ENCODE measurements around the gene ZHX3. TPM values are rescaled to one million over a fixed set of nuclear protein-coding genes. Genes with fewer than 3 reads are reported as not detected.

ZHX3 gene
- polyA plus RNA-seq, 4 donors: 19.8 to 28.1 (median 21.9) TPM

- DNase-seq (ENCODE audit: low read depth in 4 of 4, low spot score in 2 of 4): no peak
Observed at GRCh38 chr20:41203660-41204059, 113.9 kb downstream of the ZHX3 start.

GRCh38 chr20:41202426-41202825, 115.1 kb downstream of the ZHX3 start:
- no peak for DNase-seq (ENCODE audit: low read depth in 4 of 4, low spot score in 2 of 4)

- DNase-seq (ENCODE audit: low read depth in 4 of 4, low spot score in 2 of 4): no peak
Observed at GRCh38 chr20:41201760-41202159, 115.8 kb downstream of the ZHX3 start.

- DNase-seq (ENCODE audit: low read depth in 4 of 4, low spot score in 2 of 4): no peak
Observed at GRCh38 chr20:41200446-41201202, 116.9 kb downstream of the ZHX3 start.

GRCh38 chr20:41198443-41198842, 119.1 kb downstream of the ZHX3 start:
- no peak for DNase-seq (ENCODE audit: low read depth in 4 of 4, low spot score in 2 of 4)

GRCh38 chr20:41196653-41197225, 120.8 kb downstream of the ZHX3 start:
- no peak for DNase-seq (ENCODE audit: low read depth in 4 of 4, low spot score in 2 of 4)

- no peak for DNase-seq (ENCODE audit: low read depth in 4 of 4, low spot score in 2 of 4)
Observed at GRCh38 chr20:41192575-41192974, 125.0 kb downstream of the ZHX3 start.

- DNase-seq (ENCODE audit: low read depth in 4 of 4, low spot score in 2 of 4): no peak
Observed at GRCh38 chr20:41191562-41192500, 125.7 kb downstream of the ZHX3 start.

- no peak for DNase-seq (ENCODE audit: low read depth in 4 of 4, low spot score in 2 of 4)
Observed at GRCh38 chr20:41187668-41188067, 129.9 kb downstream of the ZHX3 start.

- no peak for DNase-seq (ENCODE audit: low read depth in 4 of 4, low spot score in 2 of 4)
Observed at GRCh38 chr20:41185013-41185757, 132.3 kb downstream of the ZHX3 start.

- no peak for DNase-seq (ENCODE audit: low read depth in 4 of 4, low spot score in 2 of 4)
Observed at GRCh38 chr20:41183831-41184230, 133.7 kb downstream of the ZHX3 start.

GRCh38 chr20:41183391-41183790, 134.1 kb downstream of the ZHX3 start:
- no peak for DNase-seq (ENCODE audit: low read depth in 4 of 4, low spot score in 2 of 4)

GRCh38 chr20:41182296-41183212, 135.0 kb downstream of the ZHX3 start:
- DNase-seq (ENCODE audit: low read depth in 4 of 4, low spot score in 2 of 4): no peak

- no peak for DNase-seq (ENCODE audit: low read depth in 4 of 4, low spot score in 2 of 4)
Observed at GRCh38 chr20:41181567-41181966, 136.0 kb downstream of the ZHX3 start.

- DNase-seq (ENCODE audit: low read depth in 4 of 4, low spot score in 2 of 4): no peak
Observed at GRCh38 chr20:41180599-41181333, 136.8 kb downstream of the ZHX3 start.

- no peak for DNase-seq (ENCODE audit: low read depth in 4 of 4, low spot score in 2 of 4)
Observed at GRCh38 chr20:41179961-41180360, 137.6 kb downstream of the ZHX3 start.

- DNase-seq (ENCODE audit: low read depth in 4 of 4, low spot score in 2 of 4): no peak
Observed at GRCh38 chr20:41178904-41179432, 138.6 kb downstream of the ZHX3 start.

- DNase-seq (ENCODE audit: low read depth in 4 of 4, low spot score in 2 of 4): no peak
Observed at GRCh38 chr20:41178495-41178894, 139.0 kb downstream of the ZHX3 start.

- DNase-seq (ENCODE audit: low read depth in 4 of 4, low spot score in 2 of 4): no peak
Observed at GRCh38 chr20:41177636-41178035, 139.9 kb downstream of the ZHX3 start.

Data from left renal cortex interstitium (tissue), 4 donors.